ENCODE data around the gene UBB. TPM values are rescaled to one million over a fixed set of nuclear protein-coding genes. Genes with fewer than 3 reads are reported as not detected.

UBB gene
- total RNA-seq: 1,000 to 10,000 TPM in 2 of 4 donors, 100 to 1,000 TPM in 2; 713 to 1,130 (median 983) TPM

GRCh38 chr17:16380640-16381495 lies at the start of gene UBB:
UBB (plus strand) TSS chr17:16381091; CDS start chr17:16381908, 817 bp downstream.
- under 1% methylated on average over 49 of the region's 67 CpGs for WGBS
- intact Hi-C loops (cut with DNase I): no loop called here
- Histone ChIP-seq H3K36me3 (peaks cover 13 to 24% (median 22%) of the 10 kb centered on the region in 4 donors), H3K27me3 (no peaks in the 10 kb centered on the region), H3K4me3 (peak within 1 kb of the TSS; percentile 65 to 93 (median 80)), H3K27ac (replicated peaks in 1 of 4) (peak within 1 kb of the TSS; percentile 93 to 96 (median 94)), H3K9me3 (no peaks in the 10 kb centered on the region), H3K4me1 (peaks cover 37 to 44% (median 39%) of the 10 kb centered on the region in 4 donors)
- TF ChIP-seq EP300 (IDR thresholded peaks at IDR 0.05) (no peak), POLR2AphosphoS5 (IDR thresholded peaks at IDR 0.05) (peak; percentile 98 to 100), POLR2A (IDR thresholded peaks at IDR 0.05; ENCODE audit: low read depth) (peak; percentile 88)
- TF ChIP-seq, protein P1, sequence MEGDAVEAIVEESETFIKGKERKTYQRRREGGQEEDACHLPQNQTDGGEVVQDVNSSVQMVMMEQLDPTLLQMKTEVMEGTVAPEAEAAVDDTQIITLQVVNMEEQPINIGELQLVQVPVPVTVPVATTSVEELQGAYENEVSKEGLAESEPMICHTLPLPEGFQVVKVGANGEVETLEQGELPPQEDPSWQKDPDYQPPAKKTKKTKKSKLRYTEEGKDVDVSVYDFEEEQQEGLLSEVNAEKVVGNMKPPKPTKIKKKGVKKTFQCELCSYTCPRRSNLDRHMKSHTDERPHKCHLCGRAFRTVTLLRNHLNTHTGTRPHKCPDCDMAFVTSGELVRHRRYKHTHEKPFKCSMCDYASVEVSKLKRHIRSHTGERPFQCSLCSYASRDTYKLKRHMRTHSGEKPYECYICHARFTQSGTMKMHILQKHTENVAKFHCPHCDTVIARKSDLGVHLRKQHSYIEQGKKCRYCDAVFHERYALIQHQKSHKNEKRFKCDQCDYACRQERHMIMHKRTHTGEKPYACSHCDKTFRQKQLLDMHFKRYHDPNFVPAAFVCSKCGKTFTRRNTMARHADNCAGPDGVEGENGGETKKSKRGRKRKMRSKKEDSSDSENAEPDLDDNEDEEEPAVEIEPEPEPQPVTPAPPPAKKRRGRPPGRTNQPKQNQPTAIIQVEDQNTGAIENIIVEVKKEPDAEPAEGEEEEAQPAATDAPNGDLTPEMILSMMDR (IDR thresholded peaks at IDR 0.05): no peak
- peak; percentile 99 for DNase-seq (ENCODE audit: extremely low spot score)

DNA sequence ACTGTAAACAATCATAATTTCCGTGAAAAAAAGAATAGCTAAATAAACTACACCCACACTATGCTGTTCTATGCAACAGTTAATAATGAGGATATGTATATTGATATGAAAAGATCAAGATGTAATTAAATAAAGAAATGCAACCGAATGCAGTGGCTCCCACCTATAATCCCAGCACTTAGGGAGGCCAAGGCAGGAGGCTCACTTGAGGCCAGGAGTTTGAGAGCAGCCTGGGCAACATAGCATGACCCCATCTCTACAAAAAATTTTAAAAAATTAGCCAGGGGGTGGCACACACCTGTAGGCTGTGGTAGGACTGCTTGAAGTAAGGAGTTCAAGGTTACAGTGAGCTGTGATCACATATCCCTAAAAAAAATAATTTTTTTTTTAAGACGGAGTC lies 42.5 kb upstream of the UBB start:
- Histone ChIP-seq H3K9me3 (no peaks in the 10 kb centered on the region), H3K36me3 (peaks cover 0 to 15% (median 11%) of the 10 kb centered on the region in 4 donors), H3K27ac (replicated peaks in 1 of 4) (no peak overlapping the region), H3K4me1 (no peaks in the 10 kb centered on the region), H3K4me3 (no peak overlapping the region), H3K27me3 (no peaks in the 10 kb centered on the region)
- WGBS: 95% methylated on average over 3 of the region's 3 CpGs
- no peak for TF ChIP-seq POLR2AphosphoS5 (IDR thresholded peaks at IDR 0.05)
- TF ChIP-seq EP300 (IDR thresholded peaks at IDR 0.05): no peak
- TF ChIP-seq, protein P1 (IDR thresholded peaks at IDR 0.05): no peak
- TF ChIP-seq POLR2A (IDR thresholded peaks at IDR 0.05; ENCODE audit: low read depth): no peak
- no peak for DNase-seq (ENCODE audit: extremely low spot score)
- intact Hi-C loops (cut with DNase I): no loop called here

- 100% methylated on average over 1 of the region's 1 CpG for WGBS
- H3K4me1 ChIP-seq: no peaks in the 10 kb centered on the region
- no peaks in the 10 kb centered on the region for H3K9me3 ChIP-seq
- H3K36me3 ChIP-seq: peaks cover 0 to 25% (median 19%) of the 10 kb centered on the region in 4 donors
- intact Hi-C loops (cut with DNase I): no loop called here
- no peak for TF ChIP-seq POLR2AphosphoS5 (IDR thresholded peaks at IDR 0.05)
- TF ChIP-seq, protein P1 (IDR thresholded peaks at IDR 0.05): no peak
- no peaks in the 10 kb centered on the region for H3K27me3 ChIP-seq
- no peak overlapping the region for H3K27ac ChIP-seq (replicated peaks in 1 of 4)
- DNase-seq (ENCODE audit: extremely low spot score): no peak
- H3K4me3 ChIP-seq: no peak overlapping the region
These were observed 41.5 kb upstream of the UBB start for GRCh38 chr17:16339402-16339801.

DNA sequence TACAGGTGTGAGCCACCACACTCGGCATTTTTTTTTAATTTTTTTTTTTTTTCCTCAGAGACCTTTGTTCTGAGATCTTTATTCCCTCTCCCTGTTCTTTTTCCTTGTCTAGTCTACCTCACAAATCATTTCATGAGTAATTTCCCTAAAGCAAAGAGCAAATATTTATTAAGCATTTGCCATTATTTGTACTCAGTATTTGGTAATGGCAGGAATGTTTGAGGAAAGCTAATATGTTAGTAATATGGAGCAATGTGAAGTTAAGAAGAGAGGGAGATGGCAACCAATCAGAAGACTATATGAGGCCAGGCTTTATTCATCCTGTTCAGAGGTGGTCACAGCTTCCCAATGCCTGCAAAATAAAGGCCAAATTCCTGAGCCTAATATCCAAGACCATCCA lies 40.9 kb upstream of the UBB start:
- H3K27ac ChIP-seq (replicated peaks in 1 of 4): no peak overlapping the region
- peaks cover 0 to 27% (median 21%) of the 10 kb centered on the region in 4 donors for H3K36me3 ChIP-seq
- intact Hi-C loops (cut with DNase I): no loop called here
- H3K4me1 ChIP-seq: no peaks in the 10 kb centered on the region
- H3K9me3 ChIP-seq: no peaks in the 10 kb centered on the region
- WGBS: 92% methylated on average over 1 of the region's 1 CpG
- no peak overlapping the region for H3K4me3 ChIP-seq
- TF ChIP-seq, protein P1 (IDR thresholded peaks at IDR 0.05): no peak
- TF ChIP-seq POLR2A (IDR thresholded peaks at IDR 0.05; ENCODE audit: low read depth) (no peak), EP300 (IDR thresholded peaks at IDR 0.05) (no peak), POLR2AphosphoS5 (IDR thresholded peaks at IDR 0.05) (no peak)
- no peaks in the 10 kb centered on the region for H3K27me3 ChIP-seq
- no peak for DNase-seq (ENCODE audit: extremely low spot score)
